Transverse colon (tissue), 3 donors: ENCODE results near the gene AMER2.

Experiments used
- CTCF ChIP-seq, 5 experiments: fragments of 200-600 bp in 3 of 5; fragments of 450-650 bp in 2 of 5; sonication (generic) in 3 of 5; IDR thresholded peaks; 1 replicate in 2 of 5; 2 replicates in 3 of 5; pipeline ENCODE4 v1.5.1; 2016 to 2017; ENCODE audit warnings: antibody characterized with exemption in 5 of 5, inconsistent platforms in 3 of 5, mild to moderate bottlenecking in 2 of 5, moderate library complexity in 1 of 5
- EP300 ChIP-seq: sonication (generic); formaldehyde crosslinking; IDR thresholded peaks from one replicate; pipeline ENCODE4 v1.6.1; 2017; ENCODE audit warnings: antibody characterized with exemption, low read depth
- POLR2A ChIP-seq: fragments of 450-650 bp; IDR thresholded peaks from one replicate; pipeline ENCODE4 v1.6.1; 2016; ENCODE audit warnings: antibody characterized with exemption, mild to moderate bottlenecking, moderate library complexity

- TF ChIP-seq CTCF (IDR thresholded peaks at IDR 0.05) (no peak), POLR2A (no peak), EP300 (no peak)
Measured at GRCh38 chr13:25166306-25166705, 5.8 kb downstream of the AMER2 start.
